Measurements from ENCODE around the gene BDNF.
"Not testable (repeated sequence)": the region's sequence is repeated elsewhere in the genome, so short reads cannot be mapped to it uniquely, and the experiment has no call there.

The BDNF gene

GRCh38 chr11:27665508-27666101 lies 34.6 kb downstream of the BDNF start:
- DNase-seq, result not testable (repeated sequence)

- no peak for DNase-seq
Observed at GRCh38 chr11:27663326-27663725, 36.9 kb downstream of the BDNF start.

- no peak for DNase-seq
Observed at GRCh38 chr11:27660171-27660570, 40.1 kb downstream of the BDNF start.

GRCh38 chr11:27658535-27659236 lies 41.6 kb downstream of the BDNF start:
- DNase-seq, result no peak

- DNase-seq, result no peak
Observed at GRCh38 chr11:27656806-27657483, 43.3 kb downstream of the BDNF start.

- DNase-seq, result no peak
Observed at GRCh38 chr11:27656320-27656719, 43.9 kb downstream of the BDNF start.

- DNase-seq, result no peak
Observed at GRCh38 chr11:27653990-27654758, 46.1 kb downstream of the BDNF start.

GRCh38 chr11:27651711-27652110 lies 48.5 kb downstream of the BDNF start:
- DNase-seq, result no peak

GRCh38 chr11:27650988-27651387 lies 49.3 kb downstream of the BDNF start:
- no peak for DNase-seq

GRCh38 chr11:27649800-27650199 lies 50.5 kb downstream of the BDNF start:
- no peak for DNase-seq

GRCh38 chr11:27648840-27649239 lies 51.4 kb downstream of the BDNF start:
- DNase-seq, result no peak

- no peak for DNase-seq
Observed at GRCh38 chr11:27646051-27646818, 54.0 kb downstream of the BDNF start.

GRCh38 chr11:27642954-27643353 lies 57.3 kb downstream of the BDNF start:
- DNase-seq, result no peak

GRCh38 chr11:27640954-27641353 lies 59.3 kb downstream of the BDNF start:
- no peak for DNase-seq

GRCh38 chr11:27635567-27636037 lies 64.7 kb downstream of the BDNF start:
- DNase-seq, result no peak

GRCh38 chr11:27634776-27635175 lies 65.5 kb downstream of the BDNF start:
- not testable (repeated sequence) for DNase-seq

GRCh38 chr11:27634282-27634681 lies 66.0 kb downstream of the BDNF start:
- DNase-seq, result not testable (repeated sequence)

- not testable (repeated sequence) for DNase-seq
Observed at GRCh38 chr11:27629023-27629422, 71.2 kb downstream of the BDNF start.

GRCh38 chr11:27627979-27628378 lies 72.3 kb downstream of the BDNF start:
- no peak for DNase-seq

- no peak for DNase-seq
Observed at GRCh38 chr11:27626938-27627586, 73.2 kb downstream of the BDNF start.

GRCh38 chr11:27626269-27626937 lies 73.9 kb downstream of the BDNF start:
- DNase-seq, result no peak

All from NCI-H187 treated with DMSO at 0.1 percent for 48 hours (cell line).